K562 (cell line): ENCODE data around the gene SLC4A4. TPM values are rescaled to one million over a fixed set of nuclear protein-coding genes. Genes with fewer than 3 reads are reported as not detected.

ENCODE experiments used
- SRSF7 ChIP-seq: fragments of 200-400 bp; formaldehyde crosslinking; optimal IDR thresholded peaks from 2 replicates; pipeline ENCODE3; 2017; ENCODE audit warnings: mild to moderate bottlenecking, low read depth, low read length
- ZFP36 ChIP-seq: fragments of 150-350 bp; IDR thresholded peaks from 2 replicates; pipeline ENCODE4 v1.6.1; 2018; ENCODE audit warnings: low read length, low read depth; ENCODE audit not compliant: partially characterized antibody
- ZNF239 ChIP-seq: fragments of 250-450 bp; sonication (Bioruptor Pico); IDR thresholded peaks from 2 replicates; pipeline ENCODE4 v1.4.0; 2020; ENCODE audit warnings: mild to moderate bottlenecking
- polyA plus RNA-seq, 8 experiments: library from polyadenylated mRNA; depleted of rRNA in 4 of 8; stranded (reverse) in 5 of 8; unstranded in 3 of 8; fragments of >200 nt; fragmentation: Nextera tagmentation in 2 of 8; fragmentation: Illumina TruSeq in 1 of 8; extraction: Ambion mirVana in 2 of 8; extraction: Trizol in 1 of 8; gene quantifications; 2 replicates each; pipeline versions ENCODE4 v1.2.1 to v1.2.3, GENCODE V29; 2011 to 2014; ENCODE audit warnings: inconsistent platforms in 1 of 8, missing spikeins in 1 of 8
- total RNA-seq, 7 experiments: library from RNA; depleted of rRNA in 6 of 7; stranded (reverse); fragments of >200 nt in 6 of 7; fragmentation: Illumina TruSeq in 2 of 7; extraction: Trizol in 2 of 7; gene quantifications; 2 replicates each; pipeline versions ENCODE4 v1.2.1 to v1.2.3, GENCODE V29; 2011 to 2021; ENCODE audit warnings: low replicate concordance in 1 of 7
- TF ChIP-seq, protein P1 (sequence below), 2 experiments: fragments of 450-650 bp; IDR thresholded peaks; 2 replicates each; pipeline ENCODE4 v1.6.1; 2016; ENCODE audit warnings: mild to moderate bottlenecking in 2 of 2, borderline replicate concordance in 1 of 2, low read depth in 1 of 2, moderate library complexity in 1 of 2

SLC4A4 gene
- total and polyA plus RNA-seq, 9 of the 15 experiments (the other 6 are each of a cell fraction or from before 2014, with no cell fraction given), result 0.01 to 0.18 (median 0.07) TPM; not detected in 2

- TF ChIP-seq, protein P1, sequence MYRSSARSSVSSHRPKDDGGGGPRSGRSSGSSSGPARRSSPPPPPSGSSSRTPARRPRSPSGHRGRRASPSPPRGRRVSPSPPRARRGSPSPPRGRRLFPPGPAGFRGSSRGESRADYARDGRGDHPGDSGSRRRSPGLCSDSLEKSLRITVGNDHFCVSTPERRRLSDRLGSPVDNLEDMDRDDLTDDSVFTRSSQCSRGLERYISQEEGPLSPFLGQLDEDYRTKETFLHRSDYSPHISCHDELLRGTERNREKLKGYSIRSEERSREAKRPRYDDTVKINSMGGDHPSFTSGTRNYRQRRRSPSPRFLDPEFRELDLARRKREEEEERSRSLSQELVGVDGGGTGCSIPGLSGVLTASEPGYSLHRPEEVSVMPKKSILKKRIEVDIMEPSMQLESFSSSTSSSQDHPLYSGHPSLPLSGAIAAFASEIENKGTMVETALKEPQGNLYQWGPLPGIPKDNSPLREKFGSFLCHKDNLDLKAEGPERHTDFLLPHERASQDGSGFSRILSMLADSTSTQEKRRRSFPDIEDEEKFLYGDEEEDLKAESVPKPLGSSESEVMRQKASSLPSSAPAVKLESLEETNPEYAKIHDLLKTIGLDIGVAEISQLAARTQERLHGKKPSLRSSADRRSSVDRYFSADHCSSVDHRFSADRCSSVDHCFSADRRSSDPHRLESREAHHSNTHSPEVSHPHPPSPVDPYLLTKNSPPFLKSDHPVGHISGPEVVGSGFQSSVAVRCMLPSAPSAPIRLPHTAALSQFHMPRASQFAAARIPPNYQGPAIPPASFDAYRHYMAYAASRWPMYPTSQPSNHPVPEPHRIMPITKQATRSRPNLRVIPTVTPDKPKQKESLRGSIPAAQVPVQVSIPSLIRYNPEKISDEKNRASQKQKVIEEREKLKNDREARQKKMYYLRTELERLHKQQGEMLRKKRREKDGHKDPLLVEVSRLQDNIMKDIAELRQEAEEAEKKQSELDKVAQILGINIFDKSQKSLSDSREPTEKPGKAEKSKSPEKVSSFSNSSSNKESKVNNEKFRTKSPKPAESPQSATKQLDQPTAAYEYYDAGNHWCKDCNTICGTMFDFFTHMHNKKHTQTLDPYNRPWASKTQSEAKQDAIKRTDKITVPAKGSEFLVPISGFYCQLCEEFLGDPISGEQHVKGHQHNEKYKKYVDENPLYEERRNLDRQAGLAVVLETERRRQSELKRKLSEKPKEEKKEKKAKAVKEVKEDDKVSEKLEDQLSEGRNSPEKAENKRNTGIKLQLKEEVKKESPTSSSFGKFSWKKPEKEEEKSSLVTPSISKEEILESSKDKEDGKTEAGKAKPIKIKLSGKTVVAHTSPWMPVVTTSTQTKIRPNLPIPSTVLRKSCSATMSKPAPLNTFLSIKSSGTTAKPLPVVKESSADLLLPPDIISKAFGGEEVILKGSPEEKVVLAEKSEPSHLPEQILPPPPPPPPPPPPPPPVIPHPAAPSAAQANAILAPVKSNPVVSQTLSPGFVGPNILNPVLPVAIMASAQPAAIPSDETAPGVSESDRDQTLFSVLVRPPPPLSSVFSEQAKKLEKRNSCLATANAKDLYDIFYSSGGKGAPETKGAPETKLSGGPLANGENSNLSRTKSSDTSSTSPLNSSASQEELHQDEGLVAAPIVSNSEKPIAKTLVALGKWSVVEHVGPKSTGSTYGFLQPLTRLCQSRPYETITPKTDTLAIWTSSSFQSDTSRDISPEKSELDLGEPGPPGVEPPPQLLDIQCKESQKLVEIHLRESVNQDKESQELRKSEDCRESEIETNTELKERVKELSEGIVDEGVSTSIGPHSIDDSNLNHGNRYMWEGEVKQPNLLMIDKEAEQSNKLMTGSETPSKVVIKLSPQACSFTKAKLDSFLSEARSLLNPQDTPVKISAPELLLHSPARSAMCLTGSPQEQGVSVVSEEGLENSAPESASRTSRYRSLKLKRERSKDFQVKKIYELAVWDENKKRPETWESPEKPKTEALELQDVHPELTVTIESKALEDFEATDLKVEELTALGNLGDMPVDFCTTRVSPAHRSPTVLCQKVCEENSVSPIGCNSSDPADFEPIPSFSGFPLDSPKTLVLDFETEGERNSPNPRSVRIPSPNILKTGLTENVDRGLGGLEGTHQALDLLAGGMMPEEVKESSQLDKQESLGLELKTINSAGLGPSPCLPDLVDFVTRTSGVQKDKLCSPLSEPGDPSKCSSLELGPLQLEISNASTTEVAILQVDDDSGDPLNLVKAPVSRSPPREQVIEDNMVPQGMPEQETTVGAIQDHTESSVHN (IDR thresholded peaks at IDR 0.05; ENCODE audit: borderline replicate concordance in 1 of 2, low read depth in 1 of 2), result no peak
- TF ChIP-seq SRSF7, result no peak
- TF ChIP-seq ZFP36, result no peak
- TF ChIP-seq ZNF239, result no peak
- TF ChIP-seq, all 486 proteins: peak for 0
Observed at GRCh38 chr4:71566856-71567255, 228.0 kb downstream of the SLC4A4 start (continued).
